GF-D8 (cell line): ENCODE data around the gene C6orf89.
"Not testable (repeated sequence)": the region's sequence is repeated elsewhere in the genome, so short reads cannot be mapped to it uniquely, and the experiment has no call there.

Experiments
- DNase-seq: peaks from one replicate; lab custom pipeline; 2025; lab: John Stamatoyannopoulos, UW

C6orf89 gene

DNA sequence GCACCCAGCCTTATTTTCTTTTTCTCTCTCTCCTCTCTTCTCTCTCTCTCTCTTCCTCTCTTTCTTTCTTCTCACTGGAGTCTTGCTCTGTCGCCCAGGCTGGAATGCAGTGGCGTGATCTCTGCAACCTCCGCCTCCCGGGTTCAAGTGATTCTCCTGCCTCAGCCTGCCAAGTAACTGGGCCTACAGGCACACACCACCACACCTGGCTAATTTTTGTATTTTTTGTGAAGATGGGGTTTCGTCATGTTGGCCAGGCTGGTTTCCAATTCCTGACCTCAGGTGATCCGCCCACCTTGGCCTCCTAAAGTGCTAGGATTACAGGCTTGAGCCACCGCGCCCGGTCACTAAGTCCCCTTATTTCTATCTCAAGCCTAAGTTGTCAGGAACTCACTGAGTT lies 63.3 kb downstream of the C6orf89 start:
- DNase-seq = not testable (repeated sequence)

DNA sequence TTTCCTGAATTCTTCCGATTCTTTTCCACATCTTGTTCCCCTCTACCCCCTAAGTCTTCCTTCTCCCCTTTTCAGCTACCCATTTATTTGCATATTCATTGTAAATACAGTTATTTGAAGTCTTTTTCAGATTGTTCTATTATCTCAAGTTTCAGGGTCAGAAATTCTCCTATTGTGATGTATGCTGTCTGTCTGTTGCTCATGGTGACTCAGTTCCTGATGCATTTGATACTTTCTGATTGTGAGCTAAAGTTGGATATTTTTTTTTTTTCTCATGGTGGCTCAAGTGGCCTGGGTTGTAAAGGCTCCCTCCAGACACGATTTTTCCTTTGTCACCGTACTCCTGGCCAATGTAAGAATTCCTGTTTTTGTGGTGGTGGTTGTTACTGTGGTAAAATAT lies 63.9 kb downstream of the C6orf89 start:
- DNase-seq = no peak

DNA sequence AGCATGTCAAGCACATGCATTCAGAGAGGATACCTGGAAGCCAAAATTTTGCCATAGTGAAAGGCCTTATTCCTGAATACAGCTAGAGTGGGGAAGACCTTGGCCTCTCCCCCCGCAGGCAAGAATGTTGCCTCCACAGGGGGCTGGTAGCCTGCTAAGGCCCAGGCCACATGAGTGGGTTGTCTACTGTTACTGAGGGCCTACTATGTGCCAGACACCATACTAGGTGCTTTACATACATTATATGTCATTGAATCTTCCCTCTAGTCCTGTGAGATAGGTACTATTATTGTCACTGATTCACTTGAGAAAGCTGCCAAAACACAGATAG lies 68.1 kb downstream of the C6orf89 start:
- no peak for DNase-seq

DNA sequence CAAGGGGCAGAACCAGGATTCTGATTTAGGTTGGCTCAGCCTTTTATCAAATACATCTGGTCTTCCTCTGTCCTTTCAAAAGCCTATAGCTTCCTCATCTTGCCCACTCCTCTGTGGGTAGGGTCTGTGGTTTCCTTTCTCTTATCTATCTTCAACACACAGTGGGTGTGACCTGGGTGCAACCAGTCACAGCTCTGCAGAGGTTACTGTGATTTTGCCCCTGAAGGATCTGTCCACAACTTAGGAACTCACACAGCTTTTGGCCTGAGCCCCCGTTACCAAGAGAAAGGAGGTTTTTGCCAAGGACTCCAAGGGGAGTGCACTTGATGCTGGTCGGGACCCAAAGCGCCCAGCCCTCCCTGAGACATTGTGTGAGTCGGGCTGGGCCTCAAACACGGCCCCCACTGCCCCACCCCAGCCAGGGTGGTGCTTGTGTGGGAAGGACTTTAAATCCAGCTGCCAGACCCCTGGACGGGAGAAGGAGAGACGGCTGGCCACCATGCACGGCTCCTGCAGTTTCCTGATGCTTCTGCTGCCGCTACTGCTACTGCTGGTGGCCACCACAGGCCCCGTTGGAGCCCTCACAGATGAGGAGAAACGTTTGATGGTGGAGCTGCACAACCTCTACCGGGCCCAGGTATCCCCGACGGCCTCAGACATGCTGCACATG lies 68.6 kb downstream of the C6orf89 start, which contains the start of gene PI16:
Gene PI16, plus strand, starts transcription at position 477 of the 670 bp plus-strand sequence. Its CDS starts 23 bp downstream, at position 500.
- peak; percentile 97 for DNase-seq

DNA sequence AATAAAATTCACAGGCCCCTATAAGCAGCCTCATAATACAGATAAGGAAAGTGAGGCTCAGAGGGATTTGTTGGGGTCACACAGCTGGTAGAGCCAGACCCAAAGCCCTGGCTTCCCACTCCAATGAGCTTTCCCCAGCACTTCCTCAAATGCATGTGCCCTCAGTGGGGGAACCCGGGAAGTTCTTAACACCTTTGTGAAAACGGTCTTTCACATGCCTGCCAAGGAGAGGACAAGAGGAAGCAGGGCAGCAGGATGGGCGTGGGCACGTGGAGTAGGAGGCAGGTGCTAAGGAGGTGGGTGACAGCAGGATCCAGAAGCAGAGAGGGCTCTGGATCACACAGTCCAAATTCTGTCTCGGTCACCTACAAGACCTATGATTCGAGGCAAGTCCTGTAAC lies 69.4 kb downstream of the C6orf89 start:
- DNase-seq = no peak

DNA sequence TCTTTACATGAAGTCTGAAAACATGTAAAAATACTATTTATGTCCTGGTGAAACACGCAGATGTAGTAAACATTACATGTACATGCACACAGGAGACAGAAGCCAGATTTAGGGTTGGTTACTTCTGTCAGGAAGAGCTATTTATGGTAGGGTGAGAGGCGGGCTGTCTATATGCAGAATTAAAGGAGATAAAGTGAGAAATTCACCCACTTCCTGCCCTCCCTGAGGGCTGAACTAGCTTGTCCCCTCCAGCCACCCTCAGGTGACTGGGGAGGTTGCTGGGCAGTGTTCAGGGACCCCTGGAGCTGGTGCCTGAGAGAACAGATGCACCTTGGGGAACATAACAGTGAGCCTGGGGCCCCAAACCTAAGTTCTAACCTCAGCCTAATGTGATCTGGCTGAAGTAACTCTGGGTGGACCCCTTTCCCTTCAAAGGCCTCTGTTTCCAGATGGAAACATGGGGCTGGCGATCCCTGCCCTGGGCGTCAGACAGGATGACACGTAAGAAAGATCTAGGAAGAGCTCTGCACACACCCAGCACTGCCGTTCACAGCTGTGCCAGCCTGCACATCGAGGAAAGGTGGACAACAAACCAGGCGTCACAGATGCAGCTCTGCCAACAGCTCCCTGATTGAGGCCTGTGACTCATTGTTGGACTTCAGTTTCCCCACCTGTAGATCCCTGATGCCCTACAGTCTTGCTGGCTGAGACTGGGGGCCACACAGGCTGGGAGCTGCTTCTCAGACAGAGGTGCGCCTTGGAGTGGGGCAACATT lies 70.1 kb downstream of the C6orf89 start:
- DNase-seq = no peak

DNA sequence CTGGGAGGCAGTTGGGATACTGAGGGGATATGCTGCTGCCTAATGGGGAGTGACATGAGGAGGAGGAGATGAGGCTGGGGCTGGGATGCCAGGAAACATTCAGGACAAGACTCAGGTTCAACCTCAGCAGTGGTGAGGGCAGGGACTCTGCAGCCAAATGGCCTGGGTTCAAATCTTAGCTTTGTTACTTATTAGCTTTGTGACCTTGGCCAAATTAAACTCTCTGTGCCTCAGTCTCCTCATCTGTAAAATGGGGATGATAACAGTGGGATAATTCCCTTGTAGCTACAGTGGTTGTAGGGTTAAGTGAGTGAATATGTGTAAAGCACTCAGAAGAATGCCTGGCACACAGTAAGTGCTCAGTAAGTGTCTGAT lies 70.7 kb downstream of the C6orf89 start:
- no peak for DNase-seq

DNA sequence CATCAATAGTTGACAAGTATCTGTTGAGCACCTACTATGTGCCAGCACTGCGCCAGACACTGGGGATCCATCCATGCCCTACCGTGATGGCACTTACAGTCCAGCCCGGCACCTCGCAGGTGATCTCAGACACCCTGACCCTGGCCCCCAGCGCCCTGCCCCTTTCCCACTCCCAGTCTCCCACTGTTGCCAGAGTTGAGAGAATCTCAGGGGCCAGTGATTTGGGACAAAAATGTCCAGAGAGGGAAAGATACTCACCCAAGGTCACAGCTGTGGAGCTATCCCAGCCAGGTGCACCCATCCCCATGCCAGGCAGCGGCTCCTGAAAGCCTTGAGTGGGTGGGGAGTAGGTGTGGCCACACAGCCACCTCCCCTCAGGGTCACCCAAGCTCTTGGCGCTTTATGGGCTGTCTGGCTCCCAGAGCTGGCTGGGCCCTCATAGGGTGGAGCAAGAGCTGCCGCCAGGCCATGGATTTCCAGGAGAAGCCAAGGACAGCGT lies 72.1 kb downstream of the C6orf89 start:
- DNase-seq = no peak

DNA sequence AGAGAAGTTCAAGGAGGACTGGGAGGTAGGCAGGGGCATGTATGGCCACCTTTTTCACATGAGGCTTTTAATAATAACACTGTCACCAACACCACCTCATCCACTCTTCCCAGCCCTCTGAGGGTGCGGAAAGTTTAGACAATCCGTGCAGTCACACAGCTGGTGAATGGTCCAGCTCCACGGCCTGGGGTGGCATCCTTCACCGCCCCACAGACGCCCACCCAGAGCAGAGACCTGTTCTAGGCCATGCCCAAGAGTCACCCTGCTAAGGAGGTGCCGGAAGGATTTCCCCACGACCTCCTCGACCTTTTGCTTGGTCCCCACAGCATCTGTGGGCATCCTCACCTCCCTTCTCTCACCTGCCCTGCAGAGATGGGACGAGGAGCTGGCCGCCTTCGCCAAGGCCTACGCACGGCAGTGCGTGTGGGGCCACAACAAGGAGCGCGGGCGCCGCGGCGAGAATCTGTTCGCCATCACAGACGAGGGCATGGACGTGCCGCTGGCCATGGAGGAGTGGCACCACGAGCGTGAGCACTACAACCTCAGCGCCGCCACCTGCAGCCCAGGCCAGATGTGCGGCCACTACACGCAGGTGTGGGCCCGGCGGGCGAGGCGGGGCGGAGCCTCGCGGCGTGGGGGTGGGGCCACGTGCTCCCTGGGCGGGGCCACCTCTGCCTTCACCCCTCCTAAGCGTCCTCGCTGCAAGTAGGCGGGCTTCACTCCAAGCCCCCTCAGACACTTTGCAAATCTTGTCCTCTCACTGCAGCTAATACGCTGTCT lies 73.2 kb downstream of the C6orf89 start:
- DNase-seq = no peak

DNA sequence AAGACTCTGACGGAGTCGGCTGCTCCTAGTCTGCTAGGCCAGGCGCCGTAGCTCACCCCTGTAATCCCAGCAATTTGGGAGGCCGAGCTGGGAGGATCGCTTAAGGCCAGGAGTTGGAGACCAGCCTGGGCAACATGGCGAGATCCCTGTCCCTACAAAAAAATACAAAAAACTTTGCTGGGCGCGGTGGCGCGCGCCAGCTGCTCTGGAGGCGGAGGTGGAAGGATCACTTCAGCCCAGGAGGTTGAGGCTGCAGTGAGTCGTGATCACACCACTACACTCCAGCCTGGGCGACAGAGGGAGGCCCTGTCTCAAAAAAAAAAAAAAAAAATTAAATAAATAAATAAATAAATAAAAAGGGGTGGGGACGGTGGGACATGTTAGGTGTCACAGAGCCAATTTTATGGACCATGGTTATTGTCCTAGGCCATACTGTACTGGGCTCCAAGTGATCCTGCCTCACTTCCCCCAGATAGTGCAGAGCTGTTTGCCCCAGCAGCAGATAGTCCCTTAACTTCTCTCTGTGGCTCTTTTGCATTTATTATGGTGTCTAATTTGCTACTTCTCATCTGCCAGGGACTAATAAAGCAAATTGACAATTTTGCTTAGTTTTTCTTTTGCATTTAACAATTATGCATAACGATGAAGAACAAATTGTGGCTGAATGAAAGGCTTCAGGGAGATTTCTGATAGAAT lies 74.0 kb downstream of the C6orf89 start:
- DNase-seq = no peak

DNA sequence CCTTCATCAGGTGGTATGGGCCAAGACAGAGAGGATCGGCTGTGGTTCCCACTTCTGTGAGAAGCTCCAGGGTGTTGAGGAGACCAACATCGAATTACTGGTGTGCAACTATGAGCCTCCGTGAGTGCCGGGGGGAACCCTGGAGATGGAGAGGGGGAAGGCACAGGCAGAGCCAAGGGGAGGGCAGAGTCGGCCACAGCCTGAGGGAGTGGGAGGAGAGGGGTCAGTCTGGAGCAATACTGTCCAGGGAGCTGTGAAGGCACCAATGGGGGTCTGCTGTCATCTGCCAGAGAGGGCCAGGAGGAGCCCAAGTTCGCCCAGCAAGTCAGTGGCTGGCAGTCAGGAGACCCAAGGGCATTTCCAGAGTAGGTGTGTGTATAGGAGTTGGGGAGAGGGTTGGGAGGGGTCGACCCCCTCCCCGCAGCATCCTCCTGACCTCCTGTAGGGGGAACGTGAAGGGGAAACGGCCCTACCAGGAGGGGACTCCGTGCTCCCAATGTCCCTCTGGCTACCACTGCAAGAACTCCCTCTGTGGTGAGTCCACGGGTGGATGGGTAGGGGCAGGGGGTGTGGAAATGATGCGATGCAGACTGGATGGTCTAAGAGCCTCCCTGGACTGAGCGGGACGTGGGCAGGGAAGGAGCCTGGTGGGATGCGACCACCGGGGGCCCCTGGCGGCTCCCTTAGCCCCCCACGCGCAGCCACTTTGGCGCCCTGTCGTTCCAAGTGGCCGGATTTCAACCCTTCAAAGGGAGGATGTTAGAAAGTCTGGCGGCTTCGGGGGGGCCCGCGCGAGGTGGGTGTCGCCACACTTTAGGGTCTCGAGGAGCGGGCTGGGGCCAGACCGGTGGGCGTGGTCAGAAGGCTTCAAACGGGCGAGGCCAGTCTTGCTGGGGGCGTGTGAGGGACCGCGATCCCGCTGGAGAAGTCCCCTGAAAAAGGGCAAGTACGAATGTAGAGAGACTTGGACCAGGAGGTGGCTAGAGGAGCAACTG lies 76.0 kb downstream of the C6orf89 start:
- no peak for DNase-seq

DNA sequence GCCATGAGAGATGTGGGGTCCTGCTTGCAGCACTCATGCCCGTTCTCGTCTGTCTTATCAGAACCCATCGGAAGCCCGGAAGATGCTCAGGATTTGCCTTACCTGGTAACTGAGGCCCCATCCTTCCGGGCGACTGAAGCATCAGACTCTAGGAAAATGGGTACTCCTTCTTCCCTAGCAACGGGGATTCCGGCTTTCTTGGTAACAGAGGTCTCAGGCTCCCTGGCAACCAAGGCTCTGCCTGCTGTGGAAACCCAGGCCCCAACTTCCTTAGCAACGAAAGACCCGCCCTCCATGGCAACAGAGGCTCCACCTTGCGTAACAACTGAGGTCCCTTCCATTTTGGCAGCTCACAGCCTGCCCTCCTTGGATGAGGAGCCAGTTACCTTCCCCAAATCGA lies 77.1 kb downstream of the C6orf89 start:
- DNase-seq = peak; percentile 76

DNA sequence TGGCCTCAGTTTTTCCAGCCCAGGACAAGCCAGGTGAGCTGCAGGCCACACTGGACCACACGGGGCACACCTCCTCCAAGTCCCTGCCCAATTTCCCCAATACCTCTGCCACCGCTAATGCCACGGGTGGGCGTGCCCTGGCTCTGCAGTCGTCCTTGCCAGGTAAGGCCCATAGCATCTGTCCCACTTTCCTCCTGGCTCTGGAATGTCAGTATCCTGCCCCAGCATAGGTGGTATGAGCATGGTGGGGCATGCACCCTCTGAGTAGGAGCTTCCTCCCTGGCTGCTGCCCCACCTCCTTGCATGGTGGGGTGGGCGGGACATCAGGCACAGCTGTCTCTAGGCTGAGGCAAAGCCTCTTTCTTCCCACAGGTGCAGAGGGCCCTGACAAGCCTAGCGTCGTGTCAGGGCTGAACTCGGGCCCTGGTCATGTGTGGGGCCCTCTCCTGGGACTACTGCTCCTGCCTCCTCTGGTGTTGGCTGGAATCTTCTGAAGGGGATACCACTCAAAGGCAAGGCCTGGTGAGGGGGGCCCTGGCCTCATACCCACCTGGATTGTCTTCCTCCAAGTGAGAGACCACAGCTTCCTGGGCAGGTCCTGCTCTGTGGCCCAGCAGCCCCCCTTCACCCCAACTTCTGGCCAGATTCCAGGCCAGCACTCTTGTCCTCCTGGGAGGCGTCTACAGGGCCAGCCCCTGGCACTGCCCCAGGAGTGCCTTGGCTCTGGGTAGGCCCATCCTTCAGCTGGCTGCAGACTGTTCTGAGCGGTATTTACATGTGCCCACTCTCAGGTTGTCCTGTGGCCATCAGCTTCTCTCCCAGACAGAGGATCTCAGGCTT lies 77.9 kb downstream of the C6orf89 start:
- DNase-seq = no peak

DNA sequence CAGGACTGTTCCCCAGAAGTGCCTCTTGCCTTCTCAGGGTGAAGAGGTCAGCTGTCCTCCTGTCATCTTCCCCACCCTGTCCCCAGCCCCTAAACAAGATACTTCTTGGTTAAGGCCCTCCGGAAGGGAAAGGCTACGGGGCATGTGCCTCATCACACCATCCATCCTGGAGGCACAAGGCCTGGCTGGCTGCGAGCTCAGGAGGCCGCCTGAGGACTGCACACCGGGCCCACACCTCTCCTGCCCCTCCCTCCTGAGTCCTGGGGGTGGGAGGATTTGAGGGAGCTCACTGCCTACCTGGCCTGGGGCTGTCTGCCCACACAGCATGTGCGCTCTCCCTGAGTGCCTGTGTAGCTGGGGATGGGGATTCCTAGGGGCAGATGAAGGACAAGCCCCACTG lies 78.6 kb downstream of the C6orf89 start:
- no peak for DNase-seq

DNA sequence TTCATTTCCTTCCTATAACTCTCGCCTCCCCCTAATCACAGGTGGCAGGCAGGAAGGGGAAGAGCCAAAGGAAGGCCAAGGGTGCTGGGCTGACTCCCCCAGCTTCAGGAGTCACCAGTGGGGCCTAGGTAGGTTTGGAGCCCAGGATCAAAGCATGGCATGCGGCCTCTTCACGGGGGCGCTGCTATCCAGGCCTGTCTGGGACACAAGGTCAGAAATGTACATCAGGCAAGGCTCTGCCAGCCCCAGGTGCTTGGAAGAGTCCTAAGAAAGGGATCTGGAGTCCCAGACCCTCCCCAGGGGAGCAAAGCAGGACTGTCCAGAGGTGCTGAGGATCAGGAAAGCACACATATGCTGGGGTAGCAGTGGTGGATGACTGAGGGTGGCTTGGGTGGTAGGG lies 79.2 kb downstream of the C6orf89 start:
- DNase-seq = no peak

DNA sequence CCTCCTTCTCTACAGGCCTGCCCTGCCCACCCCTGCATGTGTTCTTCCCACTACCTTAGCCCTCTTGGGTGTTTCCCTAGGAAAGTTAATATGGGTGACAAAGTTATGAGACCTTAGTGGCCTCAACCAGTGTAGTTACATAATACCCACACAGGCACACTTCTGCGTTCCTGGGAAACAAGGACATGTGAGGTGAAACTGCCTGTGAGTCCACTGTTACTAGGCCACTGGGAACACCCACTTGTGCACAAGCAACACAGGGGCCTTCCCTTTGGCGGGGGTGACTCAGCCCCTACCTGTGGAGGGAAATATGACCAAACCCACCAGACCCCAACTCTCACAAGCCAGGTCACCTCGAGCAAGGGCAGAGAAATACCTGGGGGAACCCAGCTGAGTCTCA lies 81.5 kb downstream of the C6orf89 start:
- DNase-seq = no peak

DNA sequence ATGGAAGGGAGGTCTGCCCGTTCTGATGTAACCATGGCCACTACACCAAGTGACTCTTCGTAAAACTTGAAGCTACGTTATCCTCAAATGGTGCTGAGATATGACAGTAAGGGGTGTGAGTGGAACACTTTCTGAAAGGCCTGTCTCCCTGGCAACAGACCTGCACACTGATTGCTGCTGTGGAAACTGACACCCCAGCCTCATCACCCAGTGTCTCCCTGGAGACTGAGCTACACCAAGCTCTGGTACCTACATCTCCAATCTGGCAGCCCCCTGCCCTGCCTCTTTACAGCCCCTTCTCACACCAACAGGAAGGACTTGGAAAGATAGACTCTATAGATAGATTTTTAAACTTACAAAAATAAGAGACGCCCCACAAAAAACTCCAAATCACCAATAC lies 82.0 kb downstream of the C6orf89 start:
- no peak for DNase-seq

DNA sequence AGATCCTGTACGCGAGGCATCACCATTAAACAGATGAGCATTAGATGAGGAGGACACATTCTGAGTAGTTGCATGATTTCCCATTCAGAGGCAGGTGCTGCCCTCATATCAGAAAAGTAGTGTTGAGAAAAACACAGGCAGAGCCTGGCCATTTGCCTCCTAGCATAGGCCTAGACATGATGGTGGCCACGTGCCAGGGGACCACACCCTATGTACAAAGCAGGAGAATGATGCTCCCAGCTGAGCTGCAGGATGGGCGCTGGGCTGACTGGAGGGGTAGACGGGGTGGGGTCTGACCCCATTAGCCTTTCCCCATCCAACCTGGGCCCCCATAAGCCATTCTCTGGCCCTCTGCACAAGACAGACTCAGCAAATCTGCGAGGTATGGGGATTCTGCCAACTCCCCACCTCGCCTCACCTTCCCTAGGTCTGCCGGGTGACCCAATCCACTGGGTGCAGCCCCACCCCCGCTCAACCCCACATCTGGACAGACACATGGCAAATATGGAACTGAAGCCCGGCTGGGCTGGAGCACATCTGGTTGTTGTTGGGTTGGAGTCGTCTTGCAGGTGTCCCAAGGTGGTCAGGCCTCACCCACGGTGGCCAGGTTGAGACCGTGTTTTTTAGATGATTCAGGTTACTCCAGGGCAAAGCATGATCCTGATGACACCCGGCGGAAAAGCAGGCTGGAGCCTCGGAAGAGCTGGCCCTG lies 82.7 kb downstream of the C6orf89 start:
- no peak for DNase-seq

DNA sequence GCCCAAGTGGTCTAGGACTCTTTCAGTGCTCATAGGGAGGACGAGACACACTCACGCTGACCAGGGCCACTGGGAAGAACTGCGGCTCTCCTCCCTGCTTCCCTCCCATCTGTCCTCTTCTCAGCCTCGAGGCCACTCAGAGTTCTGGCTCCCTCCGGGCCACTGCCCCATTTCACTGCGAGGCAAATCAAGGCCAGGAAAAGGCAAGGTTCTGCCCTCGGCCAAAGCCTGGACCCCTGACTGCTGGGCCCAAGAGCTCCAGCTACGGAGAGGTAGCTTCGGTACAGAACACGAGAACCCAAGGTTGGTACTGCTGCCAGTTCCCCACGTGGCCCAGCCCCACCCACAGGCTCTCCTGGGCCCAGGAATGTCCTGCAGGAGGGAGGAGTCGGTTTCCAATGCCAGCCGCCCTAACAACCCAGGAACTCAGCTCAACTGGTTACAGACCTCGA lies 83.5 kb downstream of the C6orf89 start:
- no peak for DNase-seq
